ENCODE measurements around the gene DENND2C.

DENND2C gene

DNA sequence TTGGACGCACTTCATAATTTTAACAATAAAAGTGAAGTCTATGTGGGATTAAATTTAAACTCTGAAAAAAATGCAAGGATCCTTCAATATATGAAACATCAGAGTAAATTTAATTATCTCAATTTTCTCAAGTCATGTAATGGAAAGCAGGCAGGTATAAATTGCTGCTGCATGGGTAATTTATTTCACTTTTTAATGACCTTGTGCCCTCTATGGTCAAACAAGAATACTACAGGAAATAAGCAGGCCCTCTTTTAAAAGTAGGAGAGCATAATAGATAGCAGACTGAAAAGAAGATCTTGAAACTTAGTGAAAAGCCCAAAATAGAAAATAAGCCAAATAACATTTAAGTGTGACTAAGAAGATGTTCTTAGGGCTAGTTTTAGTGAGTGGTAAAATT, 111.3 kb downstream of the DENND2C start:
- Histone ChIP-seq H2AFZ (ENCODE audit: low read depth) (no peak overlapping the region), H3K27me3 (ENCODE audit: insufficient read depth, low read depth) (no peaks in the 10 kb centered on the region), H3K27ac (no peak overlapping the region), H3K4me1 (ENCODE audit: low read depth, poor library complexity, severe bottlenecking) (no peaks in the 10 kb centered on the region), H3K4me2 (no peak overlapping the region), H3K4me3 (IDR thresholded peaks at IDR 0.05; ENCODE audit: insufficient read depth, low read depth, low read length) (no peak overlapping the region), H3K79me2 (ENCODE audit: insufficient read depth, low read depth) (no peaks in the 10 kb centered on the region), H4K20me1 (ENCODE audit: insufficient read depth) (no peaks in the 10 kb centered on the region), H3K36me3 (ENCODE audit: insufficient read depth) (no peaks in the 10 kb centered on the region), H3K9ac (no peak overlapping the region)
- TF ChIP-seq, protein P1, sequence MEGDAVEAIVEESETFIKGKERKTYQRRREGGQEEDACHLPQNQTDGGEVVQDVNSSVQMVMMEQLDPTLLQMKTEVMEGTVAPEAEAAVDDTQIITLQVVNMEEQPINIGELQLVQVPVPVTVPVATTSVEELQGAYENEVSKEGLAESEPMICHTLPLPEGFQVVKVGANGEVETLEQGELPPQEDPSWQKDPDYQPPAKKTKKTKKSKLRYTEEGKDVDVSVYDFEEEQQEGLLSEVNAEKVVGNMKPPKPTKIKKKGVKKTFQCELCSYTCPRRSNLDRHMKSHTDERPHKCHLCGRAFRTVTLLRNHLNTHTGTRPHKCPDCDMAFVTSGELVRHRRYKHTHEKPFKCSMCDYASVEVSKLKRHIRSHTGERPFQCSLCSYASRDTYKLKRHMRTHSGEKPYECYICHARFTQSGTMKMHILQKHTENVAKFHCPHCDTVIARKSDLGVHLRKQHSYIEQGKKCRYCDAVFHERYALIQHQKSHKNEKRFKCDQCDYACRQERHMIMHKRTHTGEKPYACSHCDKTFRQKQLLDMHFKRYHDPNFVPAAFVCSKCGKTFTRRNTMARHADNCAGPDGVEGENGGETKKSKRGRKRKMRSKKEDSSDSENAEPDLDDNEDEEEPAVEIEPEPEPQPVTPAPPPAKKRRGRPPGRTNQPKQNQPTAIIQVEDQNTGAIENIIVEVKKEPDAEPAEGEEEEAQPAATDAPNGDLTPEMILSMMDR (conservative IDR thresholded peaks at IDR 0.05; ENCODE audit: low read depth, low read length): peak; percentile 32; the same call in 1 of the 2 replicates

DNA sequence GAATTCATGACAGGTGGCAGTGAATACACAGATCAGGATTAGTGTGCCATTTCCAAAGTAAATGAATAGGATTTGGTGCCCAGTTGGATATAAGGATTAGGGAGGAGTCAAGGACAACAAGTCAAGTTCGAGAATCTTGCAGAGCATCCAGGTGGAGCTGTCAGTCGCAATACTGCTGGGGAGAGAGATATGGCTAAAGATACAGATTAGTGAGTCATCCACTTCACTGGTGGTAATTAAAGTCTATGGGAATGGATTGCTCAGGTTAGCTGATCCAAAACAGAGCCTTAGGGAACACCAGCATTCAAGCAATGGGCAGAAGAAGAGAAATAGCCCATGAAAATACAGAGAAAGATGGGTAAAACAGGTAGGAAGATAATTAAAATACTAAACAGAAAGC, 115.3 kb downstream of the DENND2C start:
- no peaks in the 10 kb centered on the region for H3K4me1 ChIP-seq (ENCODE audit: low read depth, poor library complexity, severe bottlenecking)
- no peak overlapping the region for H3K9ac ChIP-seq
- no peaks in the 10 kb centered on the region for H3K79me2 ChIP-seq (ENCODE audit: insufficient read depth, low read depth)
- TF ChIP-seq, protein P1 (conservative IDR thresholded peaks at IDR 0.05; ENCODE audit: low read depth, low read length): no peak
- H3K4me2 ChIP-seq: no peak overlapping the region
- H3K27me3 ChIP-seq (ENCODE audit: insufficient read depth, low read depth): no peaks in the 10 kb centered on the region
- H3K27ac ChIP-seq: no peak overlapping the region
- no peak overlapping the region for H2AFZ ChIP-seq (ENCODE audit: low read depth)
- H3K36me3 ChIP-seq (ENCODE audit: insufficient read depth): no peaks in the 10 kb centered on the region
- no peaks in the 10 kb centered on the region for H4K20me1 ChIP-seq (ENCODE audit: insufficient read depth)
- H3K4me3 ChIP-seq (IDR thresholded peaks at IDR 0.05; ENCODE audit: insufficient read depth, low read depth, low read length): no peak overlapping the region

DNA sequence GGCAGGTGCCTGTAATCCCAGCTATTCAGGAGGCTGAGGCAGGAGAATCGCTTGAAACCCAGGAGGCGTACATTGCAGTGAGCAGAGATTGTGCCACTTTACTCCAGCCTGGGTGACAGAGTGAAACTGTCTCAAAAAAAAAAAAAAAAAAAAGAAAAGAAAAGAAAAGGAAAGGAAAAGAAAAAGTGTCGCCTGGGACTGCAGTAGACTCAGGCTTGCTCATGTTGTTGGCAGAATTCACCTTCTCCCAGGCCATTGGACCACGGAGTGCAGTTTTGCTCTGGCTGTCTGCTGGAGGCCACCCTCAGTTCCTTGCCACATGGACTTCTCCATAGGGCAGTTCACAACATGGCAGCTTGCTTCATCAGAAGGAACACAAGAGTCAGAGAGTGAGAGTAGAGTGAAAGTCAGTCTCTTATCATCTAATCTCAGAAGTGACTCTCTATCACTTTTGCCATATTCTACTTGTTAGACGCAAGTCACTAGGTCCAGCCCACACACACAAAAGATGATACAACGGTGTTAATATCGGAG, 117.7 kb downstream of the DENND2C start:
- Histone ChIP-seq H3K9ac (no peak overlapping the region), H3K36me3 (ENCODE audit: insufficient read depth) (no peaks in the 10 kb centered on the region), H4K20me1 (ENCODE audit: insufficient read depth) (no peaks in the 10 kb centered on the region), H3K4me3 (IDR thresholded peaks at IDR 0.05; ENCODE audit: insufficient read depth, low read depth, low read length) (no peak overlapping the region), H3K4me2 (no peak overlapping the region), H3K4me1 (ENCODE audit: low read depth, poor library complexity, severe bottlenecking) (no peaks in the 10 kb centered on the region), H3K27me3 (ENCODE audit: insufficient read depth, low read depth) (no peaks in the 10 kb centered on the region), H3K27ac (no peak overlapping the region), H3K79me2 (ENCODE audit: insufficient read depth, low read depth) (no peaks in the 10 kb centered on the region), H2AFZ (ENCODE audit: low read depth) (no peak overlapping the region)
- TF ChIP-seq, protein P1 (conservative IDR thresholded peaks at IDR 0.05; ENCODE audit: low read depth, low read length): no peak

DNA sequence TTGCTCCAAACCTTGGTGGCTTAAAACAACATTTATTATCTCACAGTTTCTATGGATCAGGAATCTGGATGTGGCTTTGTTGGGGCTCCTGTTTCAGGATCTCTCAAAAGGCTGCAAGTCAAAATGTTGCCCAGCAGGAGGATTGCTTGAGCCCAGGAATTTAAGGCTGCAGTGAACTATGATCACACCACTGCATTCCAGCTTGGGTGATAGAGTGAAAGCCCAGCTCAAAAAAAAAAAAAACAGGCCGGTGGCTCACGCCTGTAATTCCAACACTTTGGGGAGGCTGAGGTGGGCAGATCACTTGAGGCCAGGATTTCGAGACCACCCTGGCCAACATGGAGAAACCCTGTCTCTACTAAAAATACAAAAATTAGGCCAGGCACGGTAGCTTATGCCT, 118.4 kb downstream of the DENND2C start:
- Histone ChIP-seq H3K4me1 (ENCODE audit: low read depth, poor library complexity, severe bottlenecking) (no peaks in the 10 kb centered on the region), H3K36me3 (ENCODE audit: insufficient read depth) (no peaks in the 10 kb centered on the region), H4K20me1 (ENCODE audit: insufficient read depth) (no peaks in the 10 kb centered on the region), H2AFZ (ENCODE audit: low read depth) (no peak overlapping the region), H3K9ac (no peak overlapping the region), H3K27ac (no peak overlapping the region), H3K4me2 (no peak overlapping the region), H3K27me3 (ENCODE audit: insufficient read depth, low read depth) (no peaks in the 10 kb centered on the region), H3K4me3 (IDR thresholded peaks at IDR 0.05; ENCODE audit: insufficient read depth, low read depth, low read length) (no peak overlapping the region), H3K79me2 (ENCODE audit: insufficient read depth, low read depth) (no peaks in the 10 kb centered on the region)
- TF ChIP-seq, protein P1 (conservative IDR thresholded peaks at IDR 0.05; ENCODE audit: low read depth, low read length): no peak

Measured in KMS-11 (cell line).